SK-N-SH treated with all-trans-retinoic acid at 6 μM for 48 hours (cell line): ENCODE measurements around the gene MGMT.

Source experiments
- ATAC-seq: fragments of 200-7000 bp; cut with Tn5 transposase; 3 replicates; pipeline ENCODE4 v1.9.1; 2020; ENCODE audit warnings: mild to moderate bottlenecking, moderate library complexity
- ARNTL ChIP-seq: fragments of 450-650 bp; formaldehyde crosslinking; IDR thresholded peaks from 2 replicates; pipeline ENCODE4 v1.5.0; 2020; ENCODE audit warnings: low read depth, mild to moderate bottlenecking, moderate library complexity, borderline replicate concordance
- BACH2 ChIP-seq: fragments of 250-450 bp; sonication (Bioruptor Pico); IDR thresholded peaks from 2 replicates; pipeline ENCODE4 v1.9.0; 2021; ENCODE audit warnings: mild to moderate bottlenecking, borderline replicate concordance
- CSDC2 ChIP-seq: fragments of 250-450 bp; sonication (Bioruptor Pico); IDR thresholded peaks from 2 replicates; pipeline ENCODE4 v1.5.0; 2020; ENCODE audit warnings: mild to moderate bottlenecking, moderate library complexity
- ESRRG ChIP-seq: fragments of 250-450 bp; sonication (Bioruptor Pico); IDR thresholded peaks from 2 replicates; pipeline ENCODE4 v1.6.1; 2021; ENCODE audit warnings: mild to moderate bottlenecking
- GLIS3 ChIP-seq: fragments of 250-450 bp; sonication (Bioruptor Pico); IDR thresholded peaks from 2 replicates; pipeline ENCODE4 v1.5.0; 2020; ENCODE audit warnings: mild to moderate bottlenecking, moderate library complexity
- ISL1 ChIP-seq: fragments of 250-450 bp; sonication (Bioruptor Pico); IDR thresholded peaks from 2 replicates; pipeline ENCODE4 v2.1.2; 2022; ENCODE audit warnings: mild to moderate bottlenecking, moderate library complexity
- OSR1 ChIP-seq: fragments of 250-450 bp; sonication (Bioruptor Pico); IDR thresholded peaks from 2 replicates; pipeline ENCODE4 v1.8.0; 2022; ENCODE audit warnings: moderate library complexity, mild to moderate bottlenecking, inconsistent platforms
- RARB ChIP-seq: fragments of 250-450 bp; sonication (Bioruptor Pico); IDR thresholded peaks from 2 replicates; pipeline ENCODE4 v1.8.0; 2021; ENCODE audit warnings: mild to moderate bottlenecking, moderate library complexity
- SNAI2 ChIP-seq: fragments of 250-450 bp; sonication (Bioruptor Pico); IDR thresholded peaks from 2 replicates; pipeline ENCODE4 v1.5.0; 2020; ENCODE audit warnings: mild to moderate bottlenecking, moderate library complexity
- TCF4 ChIP-seq: fragments of 250-450 bp; sonication (Bioruptor Pico); IDR thresholded peaks from 2 replicates; pipeline ENCODE4 v1.8.0; 2021; ENCODE audit warnings: mild to moderate bottlenecking, moderate library complexity, borderline replicate concordance
- ZC3H10 ChIP-seq: fragments of 250-450 bp; sonication (Bioruptor Pico); IDR thresholded peaks from 2 replicates; pipeline ENCODE4 v1.5.1; 2021; ENCODE audit warnings: mild to moderate bottlenecking, moderate library complexity
- ZFP3 ChIP-seq: fragments of 250-450 bp; sonication (Bioruptor Pico); IDR thresholded peaks from 2 replicates; pipeline ENCODE4 v1.5.0; 2020; ENCODE audit warnings: mild to moderate bottlenecking, moderate library complexity
- ZFP30 ChIP-seq: fragments of 450-650 bp; formaldehyde crosslinking; IDR thresholded peaks from 2 replicates; pipeline ENCODE4 v1.5.0; 2022; ENCODE audit warnings: mild to moderate bottlenecking, moderate library complexity
- ZNF565 ChIP-seq: fragments of 450-650 bp; formaldehyde crosslinking; conservative IDR thresholded peaks from 2 replicates; pipeline ENCODE4 v1.5.0; 2020; ENCODE audit warnings: low read depth, mild to moderate bottlenecking, moderate library complexity
- TF ChIP-seq, protein P1 (sequence below): fragments of 250-450 bp; sonication (Bioruptor Pico); IDR thresholded peaks from 2 replicates; pipeline ENCODE4 v1.8.0; 2021; ENCODE audit warnings: low read depth, mild to moderate bottlenecking, moderate library complexity, borderline replicate concordance
- TF ChIP-seq, protein P2 (sequence below): fragments of 250-450 bp; sonication (Bioruptor Pico); IDR thresholded peaks from 2 replicates; pipeline ENCODE4 v1.8.0; 2020; ENCODE audit warnings: mild to moderate bottlenecking, moderate library complexity, borderline replicate concordance
- TF ChIP-seq, protein P3 (sequence below): fragments of 250-450 bp; sonication (Bioruptor Pico); IDR thresholded peaks from 2 replicates; pipeline ENCODE4 v1.5.0; 2020; ENCODE audit warnings: mild to moderate bottlenecking, moderate library complexity
- TF ChIP-seq, protein P4 (sequence below): fragments of 250-450 bp; sonication (Bioruptor Pico); IDR thresholded peaks from 2 replicates; pipeline ENCODE4 v1.5.1; 2021; ENCODE audit warnings: mild to moderate bottlenecking, moderate library complexity

Gene MGMT

DNA sequence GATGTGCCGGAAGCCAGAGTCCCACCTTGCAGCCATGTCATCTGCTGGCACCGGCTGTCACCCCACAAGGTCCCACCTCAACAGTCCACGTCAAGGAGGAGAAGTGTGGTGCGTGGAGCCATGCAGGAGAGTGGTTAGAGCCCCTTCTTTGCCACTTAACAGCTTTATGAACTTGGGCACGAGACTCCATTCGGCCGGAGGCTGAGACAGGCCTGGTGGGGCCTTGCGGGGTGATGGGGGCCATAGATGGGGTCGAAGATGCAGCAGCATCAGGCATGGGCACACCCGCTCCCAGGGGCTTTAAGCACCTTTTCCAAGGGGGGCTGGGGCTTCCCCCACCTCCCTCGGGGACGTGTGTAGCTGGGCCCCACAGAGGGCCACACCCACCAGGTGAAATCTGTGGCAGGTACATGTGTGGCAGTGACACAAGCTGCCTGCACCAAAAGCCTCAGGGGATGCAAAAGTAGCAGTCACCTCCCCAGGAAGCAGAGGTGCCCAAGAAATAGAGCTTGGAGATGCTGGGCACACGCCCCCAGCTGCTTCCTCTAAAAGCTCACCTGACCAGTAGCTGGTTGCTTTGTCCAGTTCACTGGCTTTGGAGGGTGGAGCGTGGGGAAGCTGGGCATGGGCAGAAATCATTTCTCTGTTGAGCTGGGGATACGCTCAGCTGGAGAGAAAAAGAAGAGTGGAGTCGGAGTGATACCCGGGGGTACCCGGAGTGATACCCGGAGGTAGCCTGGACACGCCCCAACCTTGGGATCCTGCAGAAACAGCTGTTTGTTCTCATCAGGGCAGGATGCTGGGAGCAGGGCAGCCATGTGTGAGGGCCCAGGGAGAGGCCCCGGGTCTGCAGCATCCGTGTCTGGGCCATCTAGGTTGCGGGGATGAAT lies 297.2 kb downstream of the MGMT start:
- no peak for TF ChIP-seq ZC3H10 (CRISPR knock-in tag)
- TF ChIP-seq ESRRG (CRISPR knock-in tag), result no peak
- TF ChIP-seq, protein P1, sequence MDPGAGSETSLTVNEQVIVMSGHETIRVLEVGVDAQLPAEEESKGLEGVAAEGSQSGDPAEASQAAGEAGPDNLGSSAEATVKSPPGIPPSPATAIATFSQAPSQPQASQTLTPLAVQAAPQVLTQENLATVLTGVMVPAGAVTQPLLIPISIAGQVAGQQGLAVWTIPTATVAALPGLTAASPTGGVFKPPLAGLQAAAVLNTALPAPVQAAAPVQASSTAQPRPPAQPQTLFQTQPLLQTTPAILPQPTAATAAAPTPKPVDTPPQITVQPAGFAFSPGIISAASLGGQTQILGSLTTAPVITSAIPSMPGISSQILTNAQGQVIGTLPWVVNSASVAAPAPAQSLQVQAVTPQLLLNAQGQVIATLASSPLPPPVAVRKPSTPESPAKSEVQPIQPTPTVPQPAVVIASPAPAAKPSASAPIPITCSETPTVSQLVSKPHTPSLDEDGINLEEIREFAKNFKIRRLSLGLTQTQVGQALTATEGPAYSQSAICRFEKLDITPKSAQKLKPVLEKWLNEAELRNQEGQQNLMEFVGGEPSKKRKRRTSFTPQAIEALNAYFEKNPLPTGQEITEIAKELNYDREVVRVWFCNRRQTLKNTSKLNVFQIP (CRISPR knock-in tag), result no peak
- TF ChIP-seq ARNTL (CRISPR knock-in tag), result no peak
- no peak for TF ChIP-seq BACH2 (CRISPR knock-in tag)
- TF ChIP-seq ZFP3, result no peak
- no peak for TF ChIP-seq TCF4 (CRISPR knock-in tag)
- no peak for TF ChIP-seq OSR1 (CRISPR knock-in tag)
- TF ChIP-seq, protein P2, sequence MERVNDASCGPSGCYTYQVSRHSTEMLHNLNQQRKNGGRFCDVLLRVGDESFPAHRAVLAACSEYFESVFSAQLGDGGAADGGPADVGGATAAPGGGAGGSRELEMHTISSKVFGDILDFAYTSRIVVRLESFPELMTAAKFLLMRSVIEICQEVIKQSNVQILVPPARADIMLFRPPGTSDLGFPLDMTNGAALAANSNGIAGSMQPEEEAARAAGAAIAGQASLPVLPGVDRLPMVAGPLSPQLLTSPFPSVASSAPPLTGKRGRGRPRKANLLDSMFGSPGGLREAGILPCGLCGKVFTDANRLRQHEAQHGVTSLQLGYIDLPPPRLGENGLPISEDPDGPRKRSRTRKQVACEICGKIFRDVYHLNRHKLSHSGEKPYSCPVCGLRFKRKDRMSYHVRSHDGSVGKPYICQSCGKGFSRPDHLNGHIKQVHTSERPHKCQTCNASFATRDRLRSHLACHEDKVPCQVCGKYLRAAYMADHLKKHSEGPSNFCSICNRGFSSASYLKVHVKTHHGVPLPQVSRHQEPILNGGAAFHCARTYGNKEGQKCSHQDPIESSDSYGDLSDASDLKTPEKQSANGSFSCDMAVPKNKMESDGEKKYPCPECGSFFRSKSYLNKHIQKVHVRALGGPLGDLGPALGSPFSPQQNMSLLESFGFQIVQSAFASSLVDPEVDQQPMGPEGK (CRISPR knock-in tag), result no peak
- TF ChIP-seq GLIS3 (CRISPR knock-in tag), result no peak
- no peak for TF ChIP-seq SNAI2 (CRISPR knock-in tag)
- no peak for TF ChIP-seq RARB (CRISPR knock-in tag)
- no peak for TF ChIP-seq CSDC2 (CRISPR knock-in tag)
- TF ChIP-seq ZFP30 (CRISPR knock-in tag), result no peak
- TF ChIP-seq, protein P3, sequence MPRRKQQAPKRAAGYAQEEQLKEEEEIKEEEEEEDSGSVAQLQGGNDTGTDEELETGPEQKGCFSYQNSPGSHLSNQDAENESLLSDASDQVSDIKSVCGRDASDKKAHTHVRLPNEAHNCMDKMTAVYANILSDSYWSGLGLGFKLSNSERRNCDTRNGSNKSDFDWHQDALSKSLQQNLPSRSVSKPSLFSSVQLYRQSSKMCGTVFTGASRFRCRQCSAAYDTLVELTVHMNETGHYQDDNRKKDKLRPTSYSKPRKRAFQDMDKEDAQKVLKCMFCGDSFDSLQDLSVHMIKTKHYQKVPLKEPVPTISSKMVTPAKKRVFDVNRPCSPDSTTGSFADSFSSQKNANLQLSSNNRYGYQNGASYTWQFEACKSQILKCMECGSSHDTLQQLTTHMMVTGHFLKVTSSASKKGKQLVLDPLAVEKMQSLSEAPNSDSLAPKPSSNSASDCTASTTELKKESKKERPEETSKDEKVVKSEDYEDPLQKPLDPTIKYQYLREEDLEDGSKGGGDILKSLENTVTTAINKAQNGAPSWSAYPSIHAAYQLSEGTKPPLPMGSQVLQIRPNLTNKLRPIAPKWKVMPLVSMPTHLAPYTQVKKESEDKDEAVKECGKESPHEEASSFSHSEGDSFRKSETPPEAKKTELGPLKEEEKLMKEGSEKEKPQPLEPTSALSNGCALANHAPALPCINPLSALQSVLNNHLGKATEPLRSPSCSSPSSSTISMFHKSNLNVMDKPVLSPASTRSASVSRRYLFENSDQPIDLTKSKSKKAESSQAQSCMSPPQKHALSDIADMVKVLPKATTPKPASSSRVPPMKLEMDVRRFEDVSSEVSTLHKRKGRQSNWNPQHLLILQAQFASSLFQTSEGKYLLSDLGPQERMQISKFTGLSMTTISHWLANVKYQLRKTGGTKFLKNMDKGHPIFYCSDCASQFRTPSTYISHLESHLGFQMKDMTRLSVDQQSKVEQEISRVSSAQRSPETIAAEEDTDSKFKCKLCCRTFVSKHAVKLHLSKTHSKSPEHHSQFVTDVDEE (CRISPR knock-in tag), result no peak
- ATAC-seq, result no peak

DNA sequence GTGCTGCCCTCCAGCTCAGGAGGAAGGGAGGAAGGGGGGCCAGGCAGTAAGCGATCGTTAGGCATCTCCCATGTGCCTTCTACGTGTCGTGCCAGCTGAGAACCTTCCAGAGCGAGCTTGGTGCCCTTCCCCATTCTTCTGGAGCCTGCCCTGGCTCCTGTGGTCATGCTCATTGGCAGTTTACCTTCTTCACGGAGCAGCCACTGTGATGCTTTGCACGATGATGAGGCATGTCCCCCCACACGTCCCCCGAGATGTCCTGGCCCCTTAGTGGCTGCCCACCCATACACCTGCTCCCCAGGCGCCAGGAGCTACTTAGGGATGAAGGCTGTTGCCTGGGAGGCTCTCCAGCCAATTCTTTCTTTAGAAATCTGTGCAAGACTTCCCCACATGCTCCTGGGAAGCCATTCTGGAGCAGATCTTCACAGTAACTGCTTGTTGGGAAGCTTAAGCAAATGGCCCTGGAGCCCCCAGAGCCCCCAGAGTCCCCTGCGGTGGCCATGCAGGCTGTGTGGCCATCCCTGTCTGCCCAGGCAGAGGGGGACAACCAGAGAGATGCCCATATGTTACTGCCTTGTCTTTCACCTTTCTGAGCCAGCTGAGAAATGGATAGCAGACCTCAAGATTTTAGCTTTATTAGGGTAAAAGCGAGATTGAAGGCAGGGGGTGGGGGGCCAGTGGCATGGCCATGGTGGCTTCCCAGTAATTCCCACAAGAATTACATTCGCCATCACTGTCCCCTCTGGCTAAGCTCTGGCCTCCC lies 298.0 kb downstream of the MGMT start:
- no peak for ATAC-seq
- no peak for TF ChIP-seq SNAI2 (CRISPR knock-in tag)
- TF ChIP-seq ZNF565 (CRISPR knock-in tag), result no peak
- TF ChIP-seq ARNTL (CRISPR knock-in tag), result no peak
- TF ChIP-seq ISL1 (CRISPR knock-in tag), result no peak
- TF ChIP-seq, protein P4, sequence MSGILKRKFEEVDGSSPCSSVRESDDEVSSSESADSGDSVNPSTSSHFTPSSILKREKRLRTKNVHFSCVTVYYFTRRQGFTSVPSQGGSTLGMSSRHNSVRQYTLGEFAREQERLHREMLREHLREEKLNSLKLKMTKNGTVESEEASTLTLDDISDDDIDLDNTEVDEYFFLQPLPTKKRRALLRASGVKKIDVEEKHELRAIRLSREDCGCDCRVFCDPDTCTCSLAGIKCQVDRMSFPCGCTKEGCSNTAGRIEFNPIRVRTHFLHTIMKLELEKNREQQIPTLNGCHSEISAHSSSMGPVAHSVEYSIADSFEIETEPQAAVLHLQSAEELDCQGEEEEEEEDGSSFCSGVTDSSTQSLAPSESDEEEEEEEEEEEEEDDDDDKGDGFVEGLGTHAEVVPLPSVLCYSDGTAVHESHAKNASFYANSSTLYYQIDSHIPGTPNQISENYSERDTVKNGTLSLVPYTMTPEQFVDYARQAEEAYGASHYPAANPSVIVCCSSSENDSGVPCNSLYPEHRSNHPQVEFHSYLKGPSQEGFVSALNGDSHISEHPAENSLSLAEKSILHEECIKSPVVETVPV (CRISPR knock-in tag), result no peak
- TF ChIP-seq, all 23 proteins: peak for 0

DNA sequence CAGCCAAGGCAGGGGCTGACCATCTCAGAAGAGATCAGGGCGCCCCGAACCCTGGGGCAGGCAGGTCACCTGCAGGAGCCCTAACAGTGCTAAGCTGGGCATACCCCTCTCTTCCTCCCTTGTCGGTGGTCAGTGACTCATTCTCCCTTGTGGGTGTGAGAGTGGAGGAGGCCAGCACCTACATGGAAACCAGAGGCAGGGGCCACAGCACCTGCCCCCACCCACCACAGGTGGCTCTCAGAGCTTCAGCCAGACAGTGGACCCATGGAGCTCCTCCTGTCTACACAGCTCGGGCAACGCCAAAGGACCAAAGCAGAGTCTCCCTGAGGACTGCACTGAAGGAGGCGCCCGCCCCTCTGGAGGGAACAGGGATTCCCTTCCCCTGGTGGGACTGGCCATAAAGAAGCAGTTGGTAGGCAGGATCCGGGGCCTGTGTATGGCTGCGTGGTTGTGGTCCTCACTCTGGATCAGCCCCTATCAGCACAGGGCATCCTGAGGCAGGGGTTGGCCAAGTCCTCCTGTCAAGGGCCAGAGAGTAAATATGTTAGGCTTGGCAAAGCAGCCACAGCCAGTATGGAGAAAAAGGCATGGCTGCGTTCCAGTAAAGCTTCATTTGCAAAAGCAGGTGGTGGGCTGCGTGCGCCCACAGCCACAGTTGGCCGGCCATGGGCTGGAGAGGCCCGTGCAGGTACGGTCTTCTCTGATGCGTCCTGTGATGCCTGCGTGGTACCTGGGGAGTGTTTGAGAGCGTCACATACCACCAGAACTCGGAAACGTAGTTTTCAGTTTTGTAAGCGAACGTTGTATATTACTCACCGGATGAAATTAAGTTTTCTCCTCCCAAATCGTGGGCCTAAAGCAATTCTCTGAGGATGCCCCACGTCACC lies 298.9 kb downstream of the MGMT start:
- ATAC-seq, result no peak
- no peak for TF ChIP-seq GLIS3 (CRISPR knock-in tag)
- TF ChIP-seq, protein P3 (CRISPR knock-in tag), result no peak
- TF ChIP-seq, protein P4 (CRISPR knock-in tag), result no peak
- TF ChIP-seq ESRRG (CRISPR knock-in tag), result no peak
- no peak for TF ChIP-seq ZC3H10 (CRISPR knock-in tag)
- no peak for TF ChIP-seq ZFP30 (CRISPR knock-in tag)
- TF ChIP-seq, protein P1 (CRISPR knock-in tag), result no peak
